Measurements from ENCODE around the gene HMX3.

Gene HMX3

DNA sequence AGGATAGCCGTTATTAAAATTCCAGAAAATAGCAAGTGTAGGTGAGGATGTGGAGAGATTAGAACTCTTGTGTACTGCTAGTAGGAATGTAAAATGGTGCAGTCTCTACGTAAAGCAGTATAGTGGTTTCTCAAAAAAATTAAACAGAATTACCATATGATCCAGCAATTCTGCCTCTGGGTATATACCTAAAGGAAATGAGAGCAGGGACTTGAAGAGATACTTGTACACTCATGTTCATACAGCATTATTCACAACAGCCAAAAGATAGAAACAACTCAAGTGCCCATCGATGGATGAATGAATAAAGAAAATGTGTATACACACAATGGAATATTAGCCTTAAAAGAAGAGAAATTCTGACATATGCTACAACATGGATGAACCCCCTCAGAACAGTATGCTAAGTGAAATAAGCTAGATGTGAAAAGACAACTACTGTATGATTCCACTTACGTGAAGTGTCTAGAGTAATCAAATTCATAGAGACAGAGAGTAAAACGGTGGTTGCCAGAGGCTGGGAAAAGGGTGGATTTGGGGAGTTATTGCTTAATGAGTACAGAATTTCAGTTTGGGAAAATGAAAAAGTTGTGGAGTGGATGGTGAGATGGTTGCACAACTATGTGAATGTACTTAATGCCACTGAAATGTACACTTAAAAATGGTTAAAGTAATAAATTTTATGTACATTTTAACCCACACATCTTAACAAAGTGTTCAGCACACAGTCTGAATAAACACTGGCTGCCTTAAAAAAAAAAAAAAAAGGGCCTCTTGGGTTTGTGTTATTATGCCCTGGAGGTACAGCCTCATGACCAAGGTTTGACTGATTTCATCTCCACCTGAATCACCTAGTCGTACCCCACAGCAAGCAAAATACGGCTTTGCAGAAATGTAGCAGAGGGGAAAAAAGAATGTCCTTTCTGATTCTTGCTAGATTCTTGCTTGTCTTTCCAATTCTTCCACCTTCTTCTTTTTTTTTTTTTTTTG is 44.6 kb downstream of the HMX3 start:
- DNase-seq, result no peak

DNA sequence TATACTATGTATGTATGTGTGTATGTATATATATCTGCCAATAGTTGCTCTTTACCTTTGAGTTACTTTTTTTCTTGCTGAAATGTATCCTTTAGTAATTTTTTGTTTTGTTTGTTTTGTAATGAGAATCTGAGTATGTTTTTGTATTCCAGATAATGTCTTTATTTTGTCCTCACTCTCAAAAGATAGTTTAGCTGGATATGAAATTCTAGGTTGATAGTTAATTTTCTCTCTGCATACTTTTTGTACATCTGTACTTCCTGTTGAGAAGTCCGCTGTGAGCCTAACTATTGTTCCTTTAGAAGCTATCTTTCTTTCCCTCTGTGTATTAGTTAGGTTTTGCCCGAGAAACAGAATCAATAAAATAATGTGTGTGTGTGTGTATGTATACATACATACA is 48.0 kb downstream of the HMX3 start:
- DNase-seq, result no peak

DNA sequence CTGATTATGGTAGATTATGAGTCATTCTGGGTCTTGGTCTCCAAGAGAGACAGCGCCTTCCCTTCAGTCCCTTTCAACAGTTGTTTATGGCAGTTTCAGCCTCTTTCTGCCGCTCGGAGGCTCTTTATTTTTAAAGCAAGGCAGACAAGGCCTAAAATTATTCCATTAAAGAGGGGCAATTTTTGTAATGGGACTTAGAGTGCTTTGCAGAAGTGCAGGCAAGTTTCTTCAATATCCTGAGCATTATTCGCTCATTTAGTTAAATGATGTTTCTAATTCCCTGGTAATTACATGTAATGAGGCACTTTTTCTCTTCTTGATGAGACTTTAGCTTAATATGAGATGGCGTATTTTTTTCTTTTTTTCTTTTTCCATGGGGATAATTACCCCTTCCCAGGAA is 52.0 kb downstream of the HMX3 start:
- no peak for DNase-seq
